Spinal cord (tissue), 10 donors: ENCODE results near the gene ALKBH2. TPM values are rescaled to one million over a fixed set of nuclear protein-coding genes. Genes with fewer than 3 reads are reported as not detected.

Experiments used
- DNase-seq, 6 donors: peaks; one replicate each; pipeline versions ENCODE4 v3.0.0 to v3.0.0-alpha.2; 2013 to 2015; ENCODE audit warnings: low spot score in 6 of 6, low read depth in 4 of 6
- H3K27ac ChIP-seq: one replicate; pipeline ENCODE4 v1.5.1; 2013; ENCODE audit warnings: low read depth, low read length, control low read depth
- H3K27me3 ChIP-seq: one replicate; pipeline ENCODE4 v1.6.1; 2013; ENCODE audit warnings: low read length; ENCODE audit not compliant: control insufficient read depth, insufficient read depth
- H3K36me3 ChIP-seq: one replicate; pipeline ENCODE4 v1.6.1; 2013; ENCODE audit warnings: low read length; ENCODE audit not compliant: control insufficient read depth, insufficient read depth
- H3K4me1 ChIP-seq: one replicate; pipeline ENCODE4 v1.6.1; 2013; ENCODE audit warnings: low read length; ENCODE audit not compliant: control insufficient read depth, insufficient read depth
- H3K4me3 ChIP-seq: one replicate; pipeline ENCODE4 v1.5.1; 2013; ENCODE audit warnings: low read depth, low read length, control low read depth
- H3K9me3 ChIP-seq: one replicate; pipeline ENCODE4 v1.6.1; 2013; ENCODE audit warnings: low read length; ENCODE audit not compliant: control insufficient read depth, insufficient read depth
- WGBS: methylation state at CpG from one replicate; pipeline ENCODE4 v1.1.5; 2013; ENCODE audit warnings: missing lambda C conversion rate; ENCODE audit not compliant: insufficient coverage; 5-methylcytosine and 5-hydroxymethylcytosine counted together
- polyA plus RNA-seq, 2 donors: library from polyadenylated mRNA; unstranded; fragments of 120-200 nt; gene quantifications; one replicate each; pipeline ENCODE4 v1.2.1, GENCODE V29; 2013; ENCODE audit not compliant: insufficient read length in 2 of 2
- total RNA-seq, 2 donors: library from RNA; depleted of rRNA in 1 of 2; stranded (reverse); fragments of 120-200 nt in 1 of 2; fragments of >200 nt in 1 of 2; gene quantifications; one replicate each; pipeline versions ENCODE4 v1.2.3 to v1.2.4, GENCODE V29; 2013 to 2014
- donor health status: healthy.

Gene ALKBH2
- total and polyA plus RNA-seq, 4 donors = 14.2 to 33.9 (median 28.4) TPM

GRCh38 chr12:109099431-109100020, 6.3 kb upstream of the ALKBH2 start:
- no peak overlapping the region for H3K4me3 ChIP-seq

GRCh38 chr12:109098651-109099050, 5.4 kb upstream of the ALKBH2 start:
- Histone ChIP-seq H3K4me3 (peak overlapping the region; percentile 78), H3K9me3 (no peaks in the 10 kb centered on the region), H3K27ac (peak overlapping the region; percentile 86), H3K27me3 (no peaks in the 10 kb centered on the region), H3K4me1 (peaks cover 12% of the 10 kb centered on the region), H3K36me3 (peaks cover 35% of the 10 kb centered on the region)
- DNase-seq = no peak
- WGBS = 7% methylated on average over 2 of the region's 8 CpGs

More at GRCh38 chr12:109099431-109100020, 6.3 kb upstream of the ALKBH2 start:
- 95% methylated on average over 4 of the region's 12 CpGs for WGBS
- H3K4me1 ChIP-seq = peaks cover 12% of the 10 kb centered on the region
- H3K9me3 ChIP-seq = no peaks in the 10 kb centered on the region
- no peaks in the 10 kb centered on the region for H3K27me3 ChIP-seq
- H3K27ac ChIP-seq = no peak overlapping the region
- DNase-seq = no peak
- H3K36me3 ChIP-seq = peaks cover 44% of the 10 kb centered on the region

- H3K36me3 ChIP-seq = peaks cover 31% of the 10 kb centered on the region
- no peaks in the 10 kb centered on the region for H3K27me3 ChIP-seq
- H3K4me3 ChIP-seq = peak overlapping the region; percentile 78
- 0% methylated on average over 32 of the region's 32 CpGs for WGBS
- no peaks in the 10 kb centered on the region for H3K9me3 ChIP-seq
- peak overlapping the region; percentile 86 for H3K27ac ChIP-seq
- peaks cover 17% of the 10 kb centered on the region for H3K4me1 ChIP-seq
- DNase-seq = no peak
These were observed 4.9 kb upstream of the ALKBH2 start for GRCh38 chr12:109098183-109098604.

GRCh38 chr12:109097435-109098182, 4.3 kb upstream of the ALKBH2 start, which contains the start of gene UNG:
Gene UNG (plus strand): TSS chr12:109097597. CDS start chr12:109097680, 83 bp downstream.
- WGBS = under 1% methylated on average over 56 of the region's 71 CpGs
- peak within 1 kb of the TSS; percentile 86 for H3K27ac ChIP-seq

GRCh38 chr12:109097140-109097434, 3.8 kb upstream of the ALKBH2 start:
- no peak overlapping the region for H3K27ac ChIP-seq

More at GRCh38 chr12:109097435-109098182, 4.3 kb upstream of the ALKBH2 start, which contains the start of gene UNG:
- Histone ChIP-seq H3K27me3 (no peaks in the 10 kb centered on the region), H3K36me3 (peaks cover 25% of the 10 kb centered on the region), H3K4me3 (peak within 1 kb of the TSS; percentile 78), H3K9me3 (no peaks in the 10 kb centered on the region), H3K4me1 (peaks cover 22% of the 10 kb centered on the region)
- DNase-seq = peak; percentile 87 to 99 (median 94)

GRCh38 chr12:109092497-109093021, 713 bp downstream of the ALKBH2 start:
- peak in 1 of 6 donors; percentile 20 for DNase-seq

More at GRCh38 chr12:109097140-109097434, 3.8 kb upstream of the ALKBH2 start:
- no peaks in the 10 kb centered on the region for H3K9me3 ChIP-seq
- WGBS = 21% methylated on average over 11 of the region's 11 CpGs
- no peak for DNase-seq
- no peaks in the 10 kb centered on the region for H3K27me3 ChIP-seq
- peaks cover 20% of the 10 kb centered on the region for H3K36me3 ChIP-seq
- peaks cover 26% of the 10 kb centered on the region for H3K4me1 ChIP-seq
- H3K4me3 ChIP-seq = peak overlapping the region; percentile 78

GRCh38 chr12:109089683-109090082, 3.6 kb downstream of the ALKBH2 start:
- no peak for DNase-seq
- peaks cover 48% of the 10 kb centered on the region for H3K36me3 ChIP-seq
- no peaks in the 10 kb centered on the region for H3K9me3 ChIP-seq

More at GRCh38 chr12:109092497-109093021, 713 bp downstream of the ALKBH2 start:
- H3K4me3 ChIP-seq = peak overlapping the region; percentile 75
- H3K36me3 ChIP-seq = peaks cover 34% of the 10 kb centered on the region
- peaks cover 20% of the 10 kb centered on the region for H3K4me1 ChIP-seq
- H3K27me3 ChIP-seq = no peaks in the 10 kb centered on the region
- H3K27ac ChIP-seq = no peak overlapping the region
- WGBS = 70% methylated on average over 6 of the region's 6 CpGs
- H3K9me3 ChIP-seq = no peaks in the 10 kb centered on the region

GRCh38 chr12:109088818-109089217, 4.5 kb downstream of the ALKBH2 start:
- Histone ChIP-seq H3K36me3 (peaks cover 52% of the 10 kb centered on the region), H3K4me3 (no peak overlapping the region), H3K27ac (no peak overlapping the region), H3K27me3 (no peaks in the 10 kb centered on the region), H3K9me3 (no peaks in the 10 kb centered on the region), H3K4me1 (peaks cover 14% of the 10 kb centered on the region)
- no peak for DNase-seq
- WGBS = 93% methylated on average over 6 of the region's 6 CpGs

More at GRCh38 chr12:109089683-109090082, 3.6 kb downstream of the ALKBH2 start:
- Histone ChIP-seq H3K27ac (no peak overlapping the region), H3K4me3 (no peak overlapping the region), H3K27me3 (no peaks in the 10 kb centered on the region), H3K4me1 (peaks cover 14% of the 10 kb centered on the region)
- WGBS = 94% methylated on average over 3 of the region's 7 CpGs

- H3K27ac ChIP-seq = no peak overlapping the region
- no peak for DNase-seq
- no peaks in the 10 kb centered on the region for H3K27me3 ChIP-seq
- no peak overlapping the region for H3K4me3 ChIP-seq
- peaks cover 65% of the 10 kb centered on the region for H3K36me3 ChIP-seq
- WGBS = 87% methylated on average over 4 of the region's 5 CpGs
- H3K4me1 ChIP-seq = peaks cover under 1% of the 10 kb centered on the region
- no peaks in the 10 kb centered on the region for H3K9me3 ChIP-seq
These were observed 6.0 kb downstream of the ALKBH2 start for GRCh38 chr12:109087250-109087649.
